ENCODE data around the gene CTNNBL1. TPM values are rescaled to one million over a fixed set of nuclear protein-coding genes. Genes with fewer than 3 reads are reported as not detected.

The CTNNBL1 gene
- total RNA-seq, 2 donors from 2014 or later = 68.6 to 68.7 TPM

DNA sequence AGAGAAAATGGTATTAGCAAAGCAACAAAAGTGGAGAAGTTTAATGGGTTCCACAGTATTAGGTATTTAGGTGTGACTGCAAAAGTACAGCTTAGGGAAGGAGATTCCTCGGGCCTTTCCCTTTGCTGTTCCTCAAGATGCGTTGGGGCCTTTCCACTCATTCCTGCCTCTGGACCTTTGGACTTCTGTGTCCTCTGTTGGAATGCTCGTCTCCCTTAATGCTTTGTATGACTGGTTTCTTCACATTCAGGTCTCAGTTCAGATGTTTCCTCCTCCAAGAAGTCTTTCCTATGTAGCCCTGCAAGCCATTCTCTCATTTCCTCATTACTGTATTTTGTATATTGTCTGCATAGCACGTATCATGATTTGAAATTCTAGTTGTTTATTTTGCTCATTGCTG lies 39.6 kb downstream of the CTNNBL1 start:
- H3K27me3 ChIP-seq (ENCODE audit: control insufficient read depth, insufficient read depth, low read length, poor library complexity, severe bottlenecking) = no peaks in the 10 kb centered on the region
- H3K4me1 ChIP-seq (ENCODE audit: control insufficient read depth, insufficient read depth, low read length) = peaks cover 11% of the 10 kb centered on the region
- TF ChIP-seq, protein P1, sequence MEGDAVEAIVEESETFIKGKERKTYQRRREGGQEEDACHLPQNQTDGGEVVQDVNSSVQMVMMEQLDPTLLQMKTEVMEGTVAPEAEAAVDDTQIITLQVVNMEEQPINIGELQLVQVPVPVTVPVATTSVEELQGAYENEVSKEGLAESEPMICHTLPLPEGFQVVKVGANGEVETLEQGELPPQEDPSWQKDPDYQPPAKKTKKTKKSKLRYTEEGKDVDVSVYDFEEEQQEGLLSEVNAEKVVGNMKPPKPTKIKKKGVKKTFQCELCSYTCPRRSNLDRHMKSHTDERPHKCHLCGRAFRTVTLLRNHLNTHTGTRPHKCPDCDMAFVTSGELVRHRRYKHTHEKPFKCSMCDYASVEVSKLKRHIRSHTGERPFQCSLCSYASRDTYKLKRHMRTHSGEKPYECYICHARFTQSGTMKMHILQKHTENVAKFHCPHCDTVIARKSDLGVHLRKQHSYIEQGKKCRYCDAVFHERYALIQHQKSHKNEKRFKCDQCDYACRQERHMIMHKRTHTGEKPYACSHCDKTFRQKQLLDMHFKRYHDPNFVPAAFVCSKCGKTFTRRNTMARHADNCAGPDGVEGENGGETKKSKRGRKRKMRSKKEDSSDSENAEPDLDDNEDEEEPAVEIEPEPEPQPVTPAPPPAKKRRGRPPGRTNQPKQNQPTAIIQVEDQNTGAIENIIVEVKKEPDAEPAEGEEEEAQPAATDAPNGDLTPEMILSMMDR (conservative IDR thresholded peaks at IDR 0.05) = no peak
- WGBS, 2 experiments (ENCODE audit: insufficient coverage in 1 of 2, insufficient read length in 1 of 2) = 94 to 95% methylated on average over 3 to 4 of the region's 4 CpGs
- Mint-ChIP-seq H3K9me3 (no peaks in the 10 kb centered on the region), H3K27me3 (ENCODE audit: insufficient read depth) (no peaks in the 10 kb centered on the region), H3K4me1 (peaks cover 32% of the 10 kb centered on the region), H3K4me3 (no peak overlapping the region), H3K27ac (no peak overlapping the region), H3K36me3 (ENCODE audit: low read depth) (peaks cover 33% of the 10 kb centered on the region)
- H3K9me3 ChIP-seq (ENCODE audit: control insufficient read depth, low read length) = peaks cover 10% of the 10 kb centered on the region
- no peak overlapping the region for H3K9ac ChIP-seq (ENCODE audit: extremely low read depth, low read length, poor library complexity, severe bottlenecking)
- DNase-seq = no peak
- no peak overlapping the region for H3K4me3 ChIP-seq (ENCODE audit: low read length)
- no peak overlapping the region for H3K27ac ChIP-seq (ENCODE audit: low read depth, low read length)
- H3K36me3 ChIP-seq (ENCODE audit: control insufficient read depth, insufficient read depth, low read length) = peaks cover 25% of the 10 kb centered on the region

DNA sequence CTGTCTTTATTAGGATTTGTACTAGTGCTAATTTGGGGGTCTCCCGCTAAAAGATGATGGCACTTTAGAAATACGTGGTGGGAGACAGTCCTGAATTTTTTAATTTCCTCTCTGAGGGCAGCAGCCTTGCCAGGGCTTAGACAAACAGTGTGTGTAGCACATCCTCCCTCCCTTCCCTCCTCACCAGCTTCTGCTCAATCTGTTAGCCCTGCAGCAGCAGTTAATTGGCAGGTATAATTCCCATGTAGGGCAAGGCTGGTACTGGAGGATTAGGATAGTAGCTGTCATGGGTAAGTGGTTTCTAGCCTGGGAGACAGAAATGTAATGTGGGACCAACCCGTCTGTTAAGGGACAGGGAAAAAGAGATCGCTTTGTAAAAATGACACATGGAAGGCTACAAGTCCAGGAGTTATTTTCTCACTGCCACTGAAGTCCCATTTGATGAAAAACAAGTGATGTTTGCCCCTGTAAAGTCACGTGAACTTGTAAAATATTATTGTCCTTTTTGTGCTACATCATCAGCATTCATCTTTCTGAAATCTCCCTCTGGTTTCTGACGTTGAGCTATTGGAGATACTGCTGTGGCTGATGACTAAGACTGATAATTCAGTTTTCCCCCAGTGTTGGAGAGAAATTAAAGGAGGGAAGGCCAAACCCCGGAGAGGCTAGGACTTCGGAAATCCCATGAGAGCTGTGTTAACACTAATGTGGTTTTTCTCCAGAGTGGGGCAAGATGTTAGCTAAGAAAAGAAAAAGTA lies 40.6 kb downstream of the CTNNBL1 start:
- H3K4me1 ChIP-seq (ENCODE audit: control insufficient read depth, insufficient read depth, low read length) = peaks cover 9% of the 10 kb centered on the region
- Mint-ChIP-seq H3K27ac (no peak overlapping the region), H3K4me1 (peaks cover 24% of the 10 kb centered on the region), H3K27me3 (ENCODE audit: insufficient read depth) (no peaks in the 10 kb centered on the region), H3K9me3 (no peaks in the 10 kb centered on the region), H3K36me3 (ENCODE audit: low read depth) (peaks cover 40% of the 10 kb centered on the region), H3K4me3 (no peak overlapping the region)
- H3K36me3 ChIP-seq (ENCODE audit: control insufficient read depth, insufficient read depth, low read length) = peaks cover 35% of the 10 kb centered on the region
- WGBS, 2 experiments (ENCODE audit: insufficient coverage in 1 of 2, insufficient read length in 1 of 2) = 91 to 97% methylated on average over 6 to 8 of the region's 8 CpGs
- no peak overlapping the region for H3K27ac ChIP-seq (ENCODE audit: low read depth, low read length)
- H3K9ac ChIP-seq (ENCODE audit: extremely low read depth, low read length, poor library complexity, severe bottlenecking) = no peak overlapping the region
- no peaks in the 10 kb centered on the region for H3K27me3 ChIP-seq (ENCODE audit: control insufficient read depth, insufficient read depth, low read length, poor library complexity, severe bottlenecking)
- TF ChIP-seq, protein P1 (conservative IDR thresholded peaks at IDR 0.05) = no peak
- H3K9me3 ChIP-seq (ENCODE audit: control insufficient read depth, low read length) = peaks cover 10% of the 10 kb centered on the region
- no peak for DNase-seq
- H3K4me3 ChIP-seq (ENCODE audit: low read length) = no peak overlapping the region

DNA sequence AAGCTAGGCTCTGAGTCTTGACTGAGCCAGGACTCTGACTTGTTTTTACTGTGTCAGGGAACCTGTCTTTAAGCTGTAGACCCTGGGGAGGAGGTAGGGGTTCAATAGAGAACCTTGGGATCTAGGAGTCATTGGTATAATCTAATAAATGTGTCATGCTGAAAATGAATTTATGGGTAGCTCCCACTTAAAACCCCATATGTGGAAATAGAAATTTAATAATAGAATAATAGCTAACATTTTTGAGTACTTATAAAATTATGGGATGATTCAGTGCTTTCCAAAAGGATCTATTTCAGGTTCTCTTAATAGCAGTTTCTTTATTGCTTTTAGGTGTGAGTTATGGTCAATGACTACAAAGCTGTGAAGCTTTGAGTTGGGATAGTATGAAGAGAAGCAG lies 41.7 kb downstream of the CTNNBL1 start:
- Mint-ChIP-seq H3K9me3 (no peaks in the 10 kb centered on the region), H3K27me3 (ENCODE audit: insufficient read depth) (no peaks in the 10 kb centered on the region), H3K4me3 (no peak overlapping the region), H3K36me3 (ENCODE audit: low read depth) (peaks cover 42% of the 10 kb centered on the region), H3K27ac (no peak overlapping the region), H3K4me1 (peaks cover 14% of the 10 kb centered on the region)
- no peak for DNase-seq
- H3K4me1 ChIP-seq (ENCODE audit: control insufficient read depth, insufficient read depth, low read length) = peaks cover 1% of the 10 kb centered on the region
- H3K36me3 ChIP-seq (ENCODE audit: control insufficient read depth, insufficient read depth, low read length) = peaks cover 44% of the 10 kb centered on the region
- no peak overlapping the region for H3K9ac ChIP-seq (ENCODE audit: extremely low read depth, low read length, poor library complexity, severe bottlenecking)
- no peak overlapping the region for H3K27ac ChIP-seq (ENCODE audit: low read depth, low read length)
- H3K9me3 ChIP-seq (ENCODE audit: control insufficient read depth, low read length) = peaks cover 10% of the 10 kb centered on the region
- no peak overlapping the region for H3K4me3 ChIP-seq (ENCODE audit: low read length)
- no peaks in the 10 kb centered on the region for H3K27me3 ChIP-seq (ENCODE audit: control insufficient read depth, insufficient read depth, low read length, poor library complexity, severe bottlenecking)
- TF ChIP-seq, protein P1 (conservative IDR thresholded peaks at IDR 0.05) = no peak

Data from endodermal cell (in vitro differentiated cells).